Trophoblast cell (in vitro differentiated cells and primary cell): Measurements from ENCODE around the gene KRT34.
A peak's percentile ranks its signal among the peaks of the same experiment; 100 is the strongest.

Experiments used
- DNase-seq, 2 donors: peaks; one replicate each; pipeline ENCODE4 v3.0.0-alpha.2; 2016
- H2AFZ ChIP-seq: 2 replicates; pipeline ENCODE4 v1.6.1; 2013; ENCODE audit warnings: low read length, moderate library complexity, mild to moderate bottlenecking; ENCODE audit not compliant: insufficient read depth, poor library complexity
- H2AK5ac ChIP-seq: 2 replicates; pipeline ENCODE4 v1.6.1; 2013; ENCODE audit warnings: mild to moderate bottlenecking, low read length
- H2BK120ac ChIP-seq: 2 replicates; pipeline ENCODE4 v1.6.1; 2013; ENCODE audit warnings: low read length, mild to moderate bottlenecking, moderate library complexity; ENCODE audit not compliant: insufficient read depth, poor library complexity
- H2BK12ac ChIP-seq: 2 replicates; pipeline ENCODE4 v1.6.1; 2013; ENCODE audit warnings: mild to moderate bottlenecking, low read length, moderate library complexity
- H2BK5ac ChIP-seq: 2 replicates; pipeline ENCODE4 v1.6.1; 2013; ENCODE audit warnings: low read length, low read depth, moderate library complexity, mild to moderate bottlenecking; ENCODE audit not compliant: poor library complexity
- H3K14ac ChIP-seq: 2 replicates; pipeline ENCODE4 v1.6.1; 2013; ENCODE audit warnings: mild to moderate bottlenecking, low read length
- H3K18ac ChIP-seq: 2 replicates; pipeline ENCODE4 v1.6.1; 2013; ENCODE audit warnings: mild to moderate bottlenecking, low read length
- H3K23ac ChIP-seq: 2 replicates; pipeline ENCODE4 v1.6.1; 2013; ENCODE audit warnings: low read length
- H3K27ac ChIP-seq: 2 replicates; pipeline ENCODE4 v1.5.1; 2013; ENCODE audit warnings: low read depth, mild to moderate bottlenecking, inconsistent platforms, low read length, moderate library complexity
- H3K27me3 ChIP-seq: 2 replicates; pipeline ENCODE4 v1.6.1; 2013; ENCODE audit warnings: inconsistent platforms, mild to moderate bottlenecking, low read length, moderate library complexity; ENCODE audit not compliant: insufficient read depth
- H3K36me3 ChIP-seq, 2 experiments: 1 replicate in 1 of 2; 2 replicates in 1 of 2; pipeline ENCODE4 v1.6.1; 2013; ENCODE audit warnings: low read length in 2 of 2, mild to moderate bottlenecking in 2 of 2, moderate library complexity in 1 of 2; ENCODE audit not compliant: insufficient read depth in 2 of 2, control insufficient read depth in 1 of 2
- H3K4ac ChIP-seq: 2 replicates; pipeline ENCODE4 v1.6.1; 2013; ENCODE audit warnings: low read depth, mild to moderate bottlenecking, low read length, moderate library complexity
- H3K4me1 ChIP-seq, 2 experiments: 1 replicate in 1 of 2; 2 replicates in 1 of 2; pipeline ENCODE4 v1.6.1; 2013; ENCODE audit warnings: low read length in 2 of 2, mild to moderate bottlenecking in 2 of 2, moderate library complexity in 1 of 2; ENCODE audit not compliant: insufficient read depth in 2 of 2, control insufficient read depth in 1 of 2
- H3K4me2 ChIP-seq: 2 replicates; pipeline ENCODE4 v1.6.1; 2013; ENCODE audit warnings: inconsistent platforms, mild to moderate bottlenecking, low read length, moderate library complexity
- H3K4me3 ChIP-seq: 2 replicates; pipeline ENCODE4 v1.5.1; 2013; ENCODE audit warnings: mild to moderate bottlenecking, low read depth, low read length, inconsistent platforms
- H3K79me1 ChIP-seq: one replicate; pipeline ENCODE4 v1.6.1; 2013; ENCODE audit warnings: low read length
- H3K79me2 ChIP-seq: 2 replicates; pipeline ENCODE4 v1.6.1; 2013; ENCODE audit warnings: low read length, mild to moderate bottlenecking; ENCODE audit not compliant: control insufficient read depth, insufficient read depth, poor library complexity
- H3K9ac ChIP-seq: 2 replicates; pipeline ENCODE4 v1.6.1; 2013; ENCODE audit warnings: mild to moderate bottlenecking, low read length
- H3K9me3 ChIP-seq: 2 replicates; pipeline ENCODE4 v1.6.1; 2013; ENCODE audit warnings: low read depth, mild to moderate bottlenecking, control low read depth, inconsistent platforms, low read length; ENCODE audit not compliant: insufficient read depth
- H4K12ac ChIP-seq: 2 replicates; pipeline ENCODE4 v1.6.1; 2013; ENCODE audit warnings: low read depth, mild to moderate bottlenecking, low read length, moderate library complexity
- H4K8ac ChIP-seq: 2 replicates; pipeline ENCODE4 v1.6.1; 2013; ENCODE audit warnings: low read depth, mild to moderate bottlenecking, low read length, moderate library complexity
- H4K91ac ChIP-seq: one replicate; pipeline ENCODE4 v1.6.1; 2013; ENCODE audit warnings: low read depth, mild to moderate bottlenecking, low read length, moderate library complexity
- WGBS: extraction: QIAGEN DNeasy Blood & Tissue Kit; methylation state at CpG from one replicate; pipeline ENCODE4 v1.1.7; 2013; ENCODE audit warnings: missing lambda C conversion rate; ENCODE audit not compliant: insufficient read length, insufficient coverage; ENCODE audit errors: extremely low coverage; 5-methylcytosine and 5-hydroxymethylcytosine counted together

The KRT34 gene

DNA sequence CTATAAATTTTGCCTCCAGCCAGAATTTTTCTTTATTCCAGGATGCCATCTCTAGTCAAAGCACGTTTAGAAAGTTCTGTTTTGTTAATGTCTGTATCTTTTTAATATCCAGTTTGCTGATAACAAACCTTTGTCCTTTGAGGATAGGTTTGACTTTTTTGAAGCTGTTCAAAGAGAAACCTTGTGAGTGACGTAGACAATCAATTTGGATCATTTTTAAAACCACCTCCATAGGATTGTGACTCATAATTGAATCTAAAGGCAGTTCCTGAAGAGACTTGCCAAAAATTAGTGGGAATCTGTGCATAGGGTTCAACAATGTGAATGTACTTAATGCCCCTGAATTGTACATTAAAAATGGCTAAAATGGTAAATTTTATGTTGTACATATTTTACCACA lies 9.4 kb upstream of the KRT34 start:
- no peak overlapping the region for H2BK5ac ChIP-seq
- no CpG with 5 or more reads among the region's 2 CpGs for WGBS
- H2BK12ac ChIP-seq, result no peak overlapping the region
- H3K4ac ChIP-seq, result no peak overlapping the region
- H3K23ac ChIP-seq, result no peak overlapping the region
- no peak overlapping the region for H3K18ac ChIP-seq
- no peaks in the 10 kb centered on the region for H3K9me3 ChIP-seq
- H4K91ac ChIP-seq, result no peak overlapping the region
- H3K4me1 ChIP-seq, result peaks cover 16 to 19% of the 10 kb centered on the region in 2 experiments
- no peak overlapping the region for H3K27ac ChIP-seq
- no peaks in the 10 kb centered on the region for H3K79me2 ChIP-seq
- H3K79me1 ChIP-seq, result peaks cover 2% of the 10 kb centered on the region
- no peak overlapping the region for H4K12ac ChIP-seq
- no peak overlapping the region for H3K14ac ChIP-seq
- DNase-seq, result no peak
- no peaks in the 10 kb centered on the region for H3K36me3 ChIP-seq
- H3K4me2 ChIP-seq, result no peak overlapping the region
- H3K4me3 ChIP-seq, result no peak overlapping the region
- no peak overlapping the region for H2BK120ac ChIP-seq
- no peak overlapping the region for H3K9ac ChIP-seq
- H2AFZ ChIP-seq, result no peak overlapping the region
- H4K8ac ChIP-seq, result no peak overlapping the region
- H2AK5ac ChIP-seq, result no peak overlapping the region
- no peaks in the 10 kb centered on the region for H3K27me3 ChIP-seq

DNA sequence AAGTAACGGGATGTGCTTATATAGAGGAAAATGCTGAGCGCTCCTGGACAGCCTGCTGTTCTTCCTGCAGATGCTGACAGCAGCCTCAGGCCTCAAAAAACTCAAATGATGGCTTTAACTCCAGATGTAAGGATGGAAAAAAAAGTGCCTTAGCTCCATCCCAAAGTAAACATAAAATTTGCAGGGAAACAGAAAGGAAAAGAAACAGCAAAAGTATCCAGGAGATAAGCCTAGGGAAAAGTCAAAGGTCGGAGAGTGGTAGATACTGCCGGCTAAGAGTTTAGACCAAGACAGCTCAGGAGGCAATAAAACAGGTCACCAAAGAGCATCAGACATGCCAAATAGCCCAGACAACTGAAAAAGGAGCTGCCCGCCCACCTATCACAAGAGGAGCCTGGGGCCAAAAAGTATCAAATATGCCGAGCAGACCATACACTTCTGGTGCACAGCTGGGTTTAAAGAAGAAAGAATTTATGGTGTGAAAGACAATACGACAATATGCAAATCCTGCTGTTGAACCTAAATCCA lies 8.4 kb upstream of the KRT34 start:
- WGBS, result no CpG with 5 or more reads among the region's 7 CpGs

DNA sequence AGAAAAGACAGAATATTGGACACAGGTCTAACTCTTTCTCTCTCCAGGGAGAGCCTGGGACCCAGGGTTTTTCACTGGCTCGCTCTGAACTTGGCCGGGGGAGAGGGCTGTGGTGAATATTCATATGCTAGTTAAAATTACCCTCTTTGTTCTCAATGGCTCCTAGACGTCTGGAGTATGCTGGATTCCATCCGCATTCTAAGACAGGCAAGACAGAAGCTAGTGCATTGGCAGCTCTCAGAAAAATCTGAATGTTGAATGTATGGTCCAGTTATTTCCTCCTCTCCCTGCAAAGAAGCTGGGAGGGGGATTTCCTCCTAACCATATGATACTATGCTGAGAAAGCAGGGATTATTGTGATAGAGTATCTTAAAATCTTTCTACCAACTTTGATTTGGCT lies 5.6 kb upstream of the KRT34 start:
- H4K12ac ChIP-seq, result no peak overlapping the region
- no peak overlapping the region for H2AFZ ChIP-seq
- H3K4ac ChIP-seq, result no peak overlapping the region
- H3K4me1 ChIP-seq, result peaks cover 4 to 5% of the 10 kb centered on the region in 2 experiments
- H2BK12ac ChIP-seq, result no peak overlapping the region
- H4K8ac ChIP-seq, result no peak overlapping the region
- no peak for DNase-seq
- no peak overlapping the region for H3K18ac ChIP-seq
- H3K9ac ChIP-seq, result no peak overlapping the region
- H3K79me2 ChIP-seq, result no peaks in the 10 kb centered on the region
- peak overlapping the region; percentile 21 for H3K27ac ChIP-seq
- peak overlapping the region; percentile 4 for H2BK5ac ChIP-seq
- no peak overlapping the region for H3K4me3 ChIP-seq
- no peak overlapping the region for H3K14ac ChIP-seq
- no peaks in the 10 kb centered on the region for H3K9me3 ChIP-seq
- H3K27me3 ChIP-seq, result no peaks in the 10 kb centered on the region
- no CpG with 5 or more reads among the region's 4 CpGs for WGBS
- H3K79me1 ChIP-seq, result peaks cover 2% of the 10 kb centered on the region
- no peak overlapping the region for H3K23ac ChIP-seq
- H3K4me2 ChIP-seq, result no peak overlapping the region
- no peak overlapping the region for H2AK5ac ChIP-seq
- H2BK120ac ChIP-seq, result no peak overlapping the region
- H3K36me3 ChIP-seq, result no peaks in the 10 kb centered on the region
- H4K91ac ChIP-seq, result no peak overlapping the region

More for the DNA sequence above, 8.4 kb upstream of the KRT34 start:
- H3K14ac ChIP-seq, result no peak overlapping the region
- H4K12ac ChIP-seq, result no peak overlapping the region
- H3K4me2 ChIP-seq, result no peak overlapping the region
- H2BK5ac ChIP-seq, result no peak overlapping the region
- H3K79me1 ChIP-seq, result peaks cover 2% of the 10 kb centered on the region
- no peak overlapping the region for H3K23ac ChIP-seq
- no peak overlapping the region for H2AFZ ChIP-seq
- H3K9ac ChIP-seq, result no peak overlapping the region
- H2BK120ac ChIP-seq, result no peak overlapping the region
- no peak overlapping the region for H2AK5ac ChIP-seq
- no peaks in the 10 kb centered on the region for H3K79me2 ChIP-seq
- DNase-seq, result no peak
- H2BK12ac ChIP-seq, result no peak overlapping the region
- H3K36me3 ChIP-seq, result no peaks in the 10 kb centered on the region
- H4K8ac ChIP-seq, result no peak overlapping the region
- H3K4ac ChIP-seq, result no peak overlapping the region
- no peak overlapping the region for H4K91ac ChIP-seq
- H3K18ac ChIP-seq, result no peak overlapping the region
- no peak overlapping the region for H3K4me3 ChIP-seq
- H3K27me3 ChIP-seq, result no peaks in the 10 kb centered on the region
- no peaks in the 10 kb centered on the region for H3K9me3 ChIP-seq
- H3K4me1 ChIP-seq, result peaks cover 16 to 19% of the 10 kb centered on the region in 2 experiments
- no peak overlapping the region for H3K27ac ChIP-seq

DNA sequence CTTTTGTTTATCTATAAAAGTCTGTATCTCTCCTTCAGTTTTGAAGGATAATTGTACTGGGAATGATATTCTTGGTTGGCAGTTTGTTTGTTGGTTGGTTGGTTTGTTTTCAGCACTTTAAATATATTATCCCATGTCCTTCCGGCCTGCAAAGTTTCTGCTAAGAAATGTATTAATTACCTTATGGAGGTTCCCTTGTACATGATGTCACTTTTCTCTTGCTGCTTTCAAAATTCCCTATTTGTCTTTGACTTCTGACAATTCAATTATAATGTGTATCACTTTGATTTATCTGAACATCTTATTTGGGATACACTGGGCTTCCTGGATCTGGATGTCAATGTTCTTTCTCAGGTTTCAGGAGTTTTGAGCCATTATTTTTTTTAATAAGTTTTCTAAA lies 4.1 kb upstream of the KRT34 start:
- no peak overlapping the region for H4K8ac ChIP-seq
- H3K36me3 ChIP-seq, result no peaks in the 10 kb centered on the region
- no peak overlapping the region for H3K23ac ChIP-seq
- DNase-seq, result no peak
- H3K79me1 ChIP-seq, result peaks cover 2% of the 10 kb centered on the region
- no peaks in the 10 kb centered on the region for H3K27me3 ChIP-seq
- no peaks in the 10 kb centered on the region for H3K9me3 ChIP-seq
- no peaks in the 10 kb centered on the region for H3K79me2 ChIP-seq
- H2AK5ac ChIP-seq, result no peak overlapping the region
- H2BK120ac ChIP-seq, result no peak overlapping the region
- H3K14ac ChIP-seq, result no peak overlapping the region
- no peak overlapping the region for H3K18ac ChIP-seq
- H3K9ac ChIP-seq, result no peak overlapping the region
- H2AFZ ChIP-seq, result no peak overlapping the region
- H3K4ac ChIP-seq, result no peak overlapping the region
- no peak overlapping the region for H3K4me2 ChIP-seq
- no peak overlapping the region for H2BK12ac ChIP-seq
- H4K12ac ChIP-seq, result no peak overlapping the region
- peaks cover 3 to 5% of the 10 kb centered on the region in 2 experiments for H3K4me1 ChIP-seq
- no CpG with 5 or more reads among the region's 1 CpG for WGBS
- H3K27ac ChIP-seq, result no peak overlapping the region
- H3K4me3 ChIP-seq, result no peak overlapping the region
- H2BK5ac ChIP-seq, result no peak overlapping the region
- no peak overlapping the region for H4K91ac ChIP-seq
